GM19468 (cell line): ENCODE measurements around the gene UBD.

Experiments
- ATAC-seq: cut with Tn5 transposase; IDR thresholded peaks from one replicate; pipeline ENCODE4 v1.9.1; 2021; ENCODE audit warnings: mild to moderate bottlenecking, moderate library complexity, moderate number of reproducible peaks; ENCODE audit not compliant: unreplicated experiment; ENCODE audit errors: extremely low read depth

The UBD gene

GRCh38 chr6:29559524-29560287, at the start of gene UBD:
Gene UBD (minus strand): TSS chr6:29559732. CDS start chr6:29559701, 31 bp downstream.
- no peak for ATAC-seq

DNA sequence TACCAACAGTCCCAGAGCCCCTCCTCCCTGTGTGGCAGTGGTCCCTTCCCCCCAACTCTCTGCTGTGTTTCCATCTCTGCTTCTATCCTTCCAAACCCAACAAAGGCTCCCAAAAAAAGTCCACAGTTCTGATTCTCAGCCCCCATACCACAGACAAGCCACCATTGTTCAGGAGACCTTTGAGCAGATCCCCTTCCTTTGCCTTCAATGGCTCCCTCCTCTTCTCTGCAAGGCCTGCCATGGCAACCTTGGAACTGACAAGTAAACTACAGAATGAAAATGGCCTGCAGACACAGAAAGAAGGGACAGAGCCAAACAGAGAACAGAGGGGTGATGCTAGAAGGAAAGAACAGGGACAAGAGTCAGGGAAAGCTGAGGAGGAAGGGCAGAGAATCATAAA, 48.6 kb upstream of the UBD start:
- ATAC-seq = no peak

- ATAC-seq = no peak
Measured at GRCh38 chr6:29603930-29604329, 44.4 kb upstream of the UBD start.

GRCh38 chr6:29603456-29603855, 43.9 kb upstream of the UBD start:
- no peak for ATAC-seq

- no peak for ATAC-seq
Measured at GRCh38 chr6:29602564-29603361, 43.2 kb upstream of the UBD start.

DNA sequence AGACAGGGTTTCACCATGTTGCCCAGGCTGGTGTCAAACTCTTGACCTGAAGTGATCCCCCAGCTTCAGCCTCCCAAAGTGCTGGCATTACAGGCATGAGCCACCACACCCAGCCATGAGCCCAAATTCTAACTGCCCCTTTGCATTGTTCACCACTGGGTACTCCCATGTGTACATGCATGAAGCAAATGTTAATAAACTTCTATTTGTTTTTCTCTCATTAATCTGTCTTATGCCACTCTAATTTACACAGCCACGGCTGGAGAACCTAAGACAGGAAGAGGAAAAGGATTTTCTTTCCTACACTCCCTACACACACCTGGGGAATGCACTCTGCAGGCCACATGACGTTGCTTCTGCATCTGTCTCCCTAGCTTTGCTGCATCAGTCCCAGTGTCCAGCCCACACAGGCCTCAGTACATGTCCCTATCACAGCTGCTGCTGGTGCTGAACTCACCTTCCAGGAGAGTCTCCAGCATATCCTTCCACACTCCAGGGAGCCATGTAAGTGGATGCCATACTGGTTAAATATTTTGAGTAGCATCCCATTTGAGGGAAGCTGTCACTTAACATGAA, 38.7 kb upstream of the UBD start:
- no peak for ATAC-seq

GRCh38 chr6:29597184-29597583, 37.7 kb upstream of the UBD start:
- ATAC-seq = no peak

DNA sequence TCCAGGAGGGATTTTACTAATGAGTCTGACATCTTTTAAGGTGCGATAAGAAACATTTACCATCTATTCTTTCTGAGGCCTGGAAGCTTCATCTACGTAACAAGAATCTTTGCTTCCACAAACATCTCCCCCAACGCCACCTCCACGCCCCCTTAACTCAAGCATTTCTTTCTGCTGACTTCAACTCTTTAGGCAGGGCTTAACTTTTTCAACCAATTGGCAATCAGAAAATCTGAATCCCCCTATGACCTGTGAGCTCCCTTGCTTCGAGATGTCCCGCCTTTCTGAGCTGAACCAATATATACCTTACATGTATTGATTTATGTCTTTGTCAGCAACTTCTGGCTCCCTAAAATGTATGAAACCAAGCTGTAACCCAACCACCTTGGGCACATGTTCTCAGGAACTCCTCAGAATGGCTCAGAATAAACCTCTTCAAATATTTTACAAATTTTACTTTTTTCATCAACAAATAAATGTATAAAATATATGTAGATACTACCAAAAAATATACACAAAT, 36.9 kb upstream of the UBD start:
- no peak for ATAC-seq

DNA sequence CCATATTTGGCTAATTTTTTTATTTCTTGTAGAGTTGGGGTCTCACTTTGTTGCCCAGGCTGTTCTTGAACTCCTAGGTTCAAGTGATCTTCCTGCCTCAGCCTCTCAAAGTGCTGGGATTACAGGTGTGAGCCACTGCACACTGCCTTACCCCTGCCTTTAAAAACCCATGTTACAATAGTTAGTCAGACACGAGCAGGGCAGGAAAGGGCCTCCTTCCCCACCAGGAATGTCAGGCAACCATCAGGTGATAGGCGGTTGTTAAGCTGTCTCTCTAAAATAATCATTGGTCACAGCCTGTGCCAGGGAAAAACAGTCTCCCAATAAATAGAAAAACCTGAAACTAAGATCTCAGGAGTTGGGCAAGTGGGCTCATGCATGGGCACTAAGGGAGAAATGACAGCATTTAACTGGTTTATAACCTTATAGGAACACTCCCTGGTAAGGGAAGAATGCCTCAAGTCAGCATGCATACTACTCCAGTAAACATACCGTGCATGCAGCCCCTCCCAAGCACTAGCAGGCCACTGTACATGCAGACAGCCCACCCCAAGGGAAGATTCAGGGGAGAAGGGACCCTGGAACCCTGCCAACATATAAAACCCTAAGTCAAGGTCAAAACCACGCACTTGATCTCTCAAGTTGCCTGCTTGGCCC, 33.8 kb upstream of the UBD start:
- no peak for ATAC-seq

DNA sequence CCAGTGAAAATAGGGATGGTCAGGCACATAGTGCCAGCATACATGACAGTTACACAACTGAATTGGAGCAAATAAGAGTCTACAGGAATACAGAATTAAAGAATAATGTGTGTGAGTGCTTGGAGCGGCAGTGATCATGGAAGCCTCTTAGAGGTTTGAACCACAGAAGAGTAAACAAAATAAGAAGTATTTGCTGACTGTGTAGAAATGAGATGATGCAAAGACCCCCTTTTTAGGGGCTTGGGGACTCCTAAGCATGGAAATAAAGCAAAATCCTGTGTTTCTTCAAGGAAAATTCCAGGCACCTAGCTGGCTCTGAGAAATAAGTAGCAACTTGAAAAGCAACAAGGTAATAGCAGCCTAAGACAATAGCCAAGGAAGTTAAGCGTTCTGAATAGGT, 32.1 kb upstream of the UBD start:
- no peak for ATAC-seq

DNA sequence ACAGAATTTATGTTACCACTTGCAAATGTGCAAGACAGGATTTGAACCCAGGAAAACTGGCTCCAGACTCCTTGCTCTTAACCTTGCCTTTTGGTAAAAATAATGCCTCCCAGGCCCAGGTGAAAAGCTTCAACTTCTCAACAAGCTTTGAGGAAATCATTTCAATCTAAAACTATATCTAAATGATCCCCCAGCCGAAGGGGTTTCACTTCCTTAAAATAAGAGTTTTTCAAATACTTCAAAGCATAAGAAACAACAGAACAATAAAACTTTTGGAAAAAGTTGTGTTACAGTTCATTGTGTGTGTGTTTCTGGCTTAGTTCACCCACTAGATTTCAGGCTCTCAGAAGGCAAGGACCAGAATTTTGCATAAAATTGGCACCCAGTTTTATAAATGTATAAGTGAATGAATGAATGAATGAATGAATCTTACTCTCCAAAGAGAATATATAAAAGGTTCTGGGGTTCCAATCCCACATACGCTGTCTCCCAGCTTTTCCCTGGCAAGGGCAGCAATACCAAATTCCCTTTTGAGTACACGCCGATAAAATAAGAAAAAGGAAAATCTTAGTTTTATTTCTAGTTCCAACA, 30.8 kb upstream of the UBD start:
- ATAC-seq = no peak

- no peak for ATAC-seq
Measured at GRCh38 chr6:29589423-29590048, 30.0 kb upstream of the UBD start.

- no peak for ATAC-seq
Measured at GRCh38 chr6:29584821-29585220, 25.3 kb upstream of the UBD start, which contains the start of gene OR2H2. Gene OR2H2 (plus strand): TSS chr6:29585121. CDS start chr6:29587945, 2,824 bp downstream.

DNA sequence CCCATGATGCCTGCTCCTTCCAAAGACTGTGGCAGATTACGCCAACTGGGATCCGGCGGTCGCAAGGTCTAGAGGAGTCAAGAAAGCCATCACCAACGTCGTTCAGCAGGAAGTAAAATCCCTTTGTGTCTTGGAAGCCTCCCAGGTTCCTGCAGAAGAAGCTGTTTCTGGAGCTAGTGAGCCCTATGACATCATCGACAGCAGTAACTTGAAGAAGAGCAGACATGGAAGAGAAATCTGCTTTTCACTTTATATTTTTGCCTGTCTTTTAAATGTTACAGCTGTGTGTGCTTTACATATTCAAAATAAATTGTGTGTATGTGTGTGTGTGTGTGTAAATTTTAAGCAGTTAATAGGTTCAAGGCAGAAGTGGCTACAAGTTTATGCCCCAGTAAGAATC, 18.0 kb upstream of the UBD start:
- ATAC-seq = no peak

DNA sequence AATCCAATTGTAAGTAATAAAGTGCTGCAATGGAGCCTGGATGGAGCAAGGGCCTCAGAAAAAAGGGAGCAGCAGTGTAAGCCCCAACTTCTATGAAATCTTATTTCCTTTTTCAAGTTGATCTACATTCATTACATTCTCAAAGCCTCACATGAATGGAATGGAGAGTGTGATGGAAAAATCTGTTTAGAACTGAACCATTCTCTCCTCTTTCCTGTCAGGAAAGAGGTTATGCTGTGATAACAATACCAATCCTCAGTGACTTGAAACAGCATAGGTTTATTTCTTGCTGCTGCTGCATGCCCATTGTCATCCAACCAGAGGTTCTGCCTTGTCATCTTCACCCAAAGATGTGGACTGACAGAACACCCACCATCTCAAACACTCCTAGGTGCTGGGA, 16.5 kb upstream of the UBD start:
- ATAC-seq = no peak

- ATAC-seq = no peak
Measured at GRCh38 chr6:29567991-29568390, 8.5 kb upstream of the UBD start.

- no peak for ATAC-seq
Measured at GRCh38 chr6:29567541-29567940, 8.0 kb upstream of the UBD start.

DNA sequence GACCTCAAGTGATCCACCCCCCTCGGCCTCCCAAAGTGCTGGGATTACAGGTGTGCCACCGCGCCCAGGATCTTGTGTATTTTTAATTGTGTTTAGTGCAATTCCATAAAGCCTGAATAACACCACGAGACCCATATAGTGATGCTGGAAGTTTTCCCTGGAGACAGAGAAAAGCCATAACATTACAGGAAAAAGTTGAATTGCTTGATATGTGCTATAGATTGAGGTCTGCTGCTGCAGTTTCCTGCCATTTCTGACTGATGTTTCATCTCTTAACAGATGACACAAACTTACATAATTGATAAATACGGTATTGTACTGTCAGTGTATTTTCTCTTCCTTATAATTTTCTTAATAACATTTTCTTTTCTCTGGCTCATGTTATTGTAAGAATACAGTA, 7.3 kb upstream of the UBD start:
- ATAC-seq = no peak

DNA sequence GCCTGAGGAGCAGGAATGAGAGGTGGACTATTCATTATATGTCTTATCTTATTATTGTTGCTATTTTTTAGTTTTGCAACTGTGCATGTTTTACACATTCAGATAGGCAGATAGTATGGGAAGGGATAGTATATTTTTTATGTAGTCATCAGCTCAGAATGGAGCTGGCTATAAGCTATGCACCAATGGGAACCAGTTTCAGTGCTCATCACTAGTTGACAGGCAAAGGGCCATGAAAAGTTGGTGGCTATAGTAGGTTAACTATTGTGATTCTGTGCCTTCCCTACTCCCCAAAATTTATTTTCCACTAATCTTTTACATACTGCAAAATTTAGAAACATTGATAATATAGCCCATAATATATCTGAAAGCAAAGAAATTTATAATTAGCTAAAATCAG, 5.3 kb upstream of the UBD start:
- ATAC-seq = no peak
